Lung (tissue), 12 donors: ENCODE results near the gene BORCS6. TPM values are rescaled to one million over a fixed set of nuclear protein-coding genes. Genes with fewer than 3 reads are reported as not detected.

Experiments used
- ATAC-seq: fragments of 200-7000 bp; cut with Tn5 transposase; one replicate; pipeline ENCODE4 v1.9.1; 2020; ENCODE audit warnings: moderate number of reproducible peaks; ENCODE audit not compliant: insufficient read depth, low FRiP score
- DNase-seq, 3 donors: peaks; one replicate each; pipeline ENCODE4 v3.0.0-alpha.2; 2013 to 2017
- H3K27ac ChIP-seq, 2 donors: one replicate each; pipeline ENCODE4 v1.5.1; 2013; ENCODE audit warnings: mild to moderate bottlenecking in 2 of 2, moderate library complexity in 2 of 2, control low read depth in 1 of 2, inconsistent platforms in 1 of 2, low read depth in 1 of 2, low read length in 1 of 2
- H3K27me3 ChIP-seq, 3 donors: one replicate each; pipeline ENCODE4 v1.5.1; 2013; ENCODE audit warnings: low read length in 2 of 3; ENCODE audit not compliant: control insufficient read depth in 3 of 3, insufficient read depth in 3 of 3
- H3K36me3 ChIP-seq, 4 donors: one replicate each; pipeline ENCODE4 v1.5.1; 2013; ENCODE audit warnings: low read length in 4 of 4, mild to moderate bottlenecking in 1 of 4, moderate library complexity in 1 of 4; ENCODE audit not compliant: control insufficient read depth in 4 of 4, insufficient read depth in 4 of 4
- H3K4me1 ChIP-seq, 5 donors: one replicate each; pipeline ENCODE4 v1.5.1; 2013; ENCODE audit warnings: low read length in 5 of 5, mild to moderate bottlenecking in 2 of 5, moderate library complexity in 1 of 5; ENCODE audit not compliant: control insufficient read depth in 5 of 5, insufficient read depth in 5 of 5
- H3K4me3 ChIP-seq: one replicate; pipeline ENCODE4 v1.5.1; 2013; ENCODE audit warnings: mild to moderate bottlenecking, control low read depth, moderate library complexity
- H3K9ac ChIP-seq, 2 donors: one replicate each; pipeline ENCODE4 v1.5.1; 2013; ENCODE audit warnings: low read length in 2 of 2, control low read depth in 1 of 2; ENCODE audit not compliant: insufficient read depth in 1 of 2
- H3K9me3 ChIP-seq, 4 donors: one replicate each; pipeline ENCODE4 v1.5.1; 2013; ENCODE audit warnings: low read length in 3 of 4, mild to moderate bottlenecking in 1 of 4, moderate library complexity in 1 of 4; ENCODE audit not compliant: control insufficient read depth in 4 of 4, insufficient read depth in 3 of 4
- WGBS, 2 donors: extraction: QIAGEN DNeasy Blood & Tissue Kit; methylation state at CpG; one replicate each; pipeline ENCODE4 v1.1.7; 2013; 5-methylcytosine and 5-hydroxymethylcytosine counted together
- polyA plus RNA-seq, 2 donors: library from polyadenylated mRNA; stranded (reverse); fragments of 200-250 nt; gene quantifications; one replicate each; pipeline ENCODE4 v1.2.1, GENCODE V29; 2013
- total RNA-seq, 2 donors: library from RNA; depleted of rRNA in 1 of 2; stranded (reverse); fragments of >200 nt in 1 of 2; gene quantifications; one replicate each; pipeline ENCODE4 v1.2.1, GENCODE V29; 2014 to 2021
- TF ChIP-seq, protein P1 (sequence below): IDR thresholded peaks from 2 replicates; pipeline ENCODE4 v1.5.1; 2012; ENCODE audit warnings: mild to moderate bottlenecking; ENCODE audit errors: control extremely low read depth, extremely low read depth
- donor health status: control.
- donor health status: control.
- donor health status: Bipolar disorder and iron deficiency.
- donor health status: healthy.
- donor health status: DM: yes; HTN: yes; CAD: no.

Gene BORCS6
- total and polyA plus RNA-seq, 4 donors: 5.3 to 10.8 (median 8.0) TPM

DNA sequence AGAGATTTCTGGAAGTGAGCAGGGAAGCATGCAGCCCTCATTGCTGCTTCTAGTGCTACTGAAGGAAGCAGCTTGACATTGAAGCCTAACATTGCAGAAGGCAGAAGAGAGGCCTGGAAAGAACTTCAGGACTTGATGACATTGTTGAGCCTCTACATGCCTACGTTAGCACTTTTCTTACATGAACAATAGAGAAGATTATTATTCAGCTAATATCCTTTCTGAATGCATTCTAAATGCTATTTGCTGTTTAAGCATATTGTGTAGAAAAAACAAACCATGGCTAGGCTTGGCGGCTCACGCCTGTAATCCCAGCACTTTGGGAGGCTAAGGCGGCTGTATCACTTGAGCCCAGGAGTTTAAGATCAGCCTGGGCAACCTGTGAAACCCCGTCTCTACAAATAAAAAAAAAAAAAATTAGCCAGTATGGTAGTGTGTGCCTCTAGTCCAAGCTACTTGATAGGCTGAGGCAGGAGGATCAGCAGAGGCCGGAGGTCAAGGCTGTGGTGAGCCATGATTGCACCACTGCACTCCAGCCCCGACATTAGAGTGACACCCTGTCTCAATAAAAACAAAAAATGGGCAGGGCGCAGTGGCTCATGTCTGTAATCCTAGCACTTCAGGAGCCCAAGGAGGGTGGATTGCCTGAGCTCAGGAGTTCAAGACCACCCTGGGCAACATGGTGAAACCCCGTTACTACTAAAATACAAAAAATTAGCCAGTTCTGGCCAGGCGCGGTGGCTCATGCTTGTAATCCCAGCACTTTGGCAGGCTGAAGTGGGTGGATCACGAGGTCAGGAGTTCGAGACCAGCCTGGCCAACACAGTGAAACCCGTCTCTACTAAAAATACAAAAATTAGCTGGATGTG lies 22.6 kb upstream of the BORCS6 start:
- H3K4me1 ChIP-seq: peaks cover 0 to 17% (median 0%) of the 10 kb centered on the region in 5 donors
- H3K27ac ChIP-seq: no peak overlapping the region
- 86 to 87% methylated on average over 14 of the region's 14 CpGs for WGBS, 2 donors
- H3K27me3 ChIP-seq: peaks cover 0 to 2% (median 0%) of the 10 kb centered on the region in 3 donors
- no peak overlapping the region for H3K4me3 ChIP-seq
- no peaks in the 10 kb centered on the region for H3K36me3 ChIP-seq
- H3K9me3 ChIP-seq: no peaks in the 10 kb centered on the region
- DNase-seq: no peak
- no peak overlapping the region for H3K9ac ChIP-seq
- TF ChIP-seq, protein P1, sequence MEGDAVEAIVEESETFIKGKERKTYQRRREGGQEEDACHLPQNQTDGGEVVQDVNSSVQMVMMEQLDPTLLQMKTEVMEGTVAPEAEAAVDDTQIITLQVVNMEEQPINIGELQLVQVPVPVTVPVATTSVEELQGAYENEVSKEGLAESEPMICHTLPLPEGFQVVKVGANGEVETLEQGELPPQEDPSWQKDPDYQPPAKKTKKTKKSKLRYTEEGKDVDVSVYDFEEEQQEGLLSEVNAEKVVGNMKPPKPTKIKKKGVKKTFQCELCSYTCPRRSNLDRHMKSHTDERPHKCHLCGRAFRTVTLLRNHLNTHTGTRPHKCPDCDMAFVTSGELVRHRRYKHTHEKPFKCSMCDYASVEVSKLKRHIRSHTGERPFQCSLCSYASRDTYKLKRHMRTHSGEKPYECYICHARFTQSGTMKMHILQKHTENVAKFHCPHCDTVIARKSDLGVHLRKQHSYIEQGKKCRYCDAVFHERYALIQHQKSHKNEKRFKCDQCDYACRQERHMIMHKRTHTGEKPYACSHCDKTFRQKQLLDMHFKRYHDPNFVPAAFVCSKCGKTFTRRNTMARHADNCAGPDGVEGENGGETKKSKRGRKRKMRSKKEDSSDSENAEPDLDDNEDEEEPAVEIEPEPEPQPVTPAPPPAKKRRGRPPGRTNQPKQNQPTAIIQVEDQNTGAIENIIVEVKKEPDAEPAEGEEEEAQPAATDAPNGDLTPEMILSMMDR: no peak
- ATAC-seq: no peak

DNA sequence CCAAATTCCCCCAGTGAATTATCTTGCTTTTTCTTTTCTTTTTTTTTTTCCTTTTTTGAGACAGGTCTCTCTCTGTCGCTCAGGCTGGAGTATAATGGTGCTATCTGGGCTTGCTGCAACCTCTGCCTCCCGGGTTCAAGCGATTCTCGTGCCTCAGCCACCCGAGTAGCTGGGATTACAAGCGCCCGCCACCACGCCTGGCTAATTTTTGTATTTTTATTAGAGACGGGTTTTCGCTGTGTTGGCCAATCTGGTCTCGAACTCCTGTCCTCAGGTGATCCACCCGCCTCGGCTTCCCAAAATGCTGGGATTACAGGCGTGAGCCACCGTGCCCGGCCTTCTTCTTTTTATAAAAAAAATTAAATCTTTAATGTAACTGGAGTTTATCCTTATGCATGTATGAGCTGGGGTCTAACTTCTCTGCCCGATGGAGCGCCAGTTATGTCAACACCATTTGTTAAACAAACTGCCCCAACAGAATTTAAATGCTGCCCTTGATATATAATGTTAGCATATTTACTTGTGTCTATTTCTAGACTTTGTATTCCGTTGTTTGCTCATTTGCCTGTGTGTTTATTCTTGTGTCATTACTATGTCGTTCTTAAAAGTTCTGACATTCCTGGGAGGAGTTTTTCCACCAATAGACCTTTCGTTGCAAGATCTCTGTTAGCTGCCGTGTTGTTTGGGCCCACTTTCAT lies 20.9 kb upstream of the BORCS6 start:
- WGBS, 2 donors: 10 to 14% methylated on average over 22 of the region's 22 CpGs
- Histone ChIP-seq H3K27me3 (peaks cover 0 to 2% (median 0%) of the 10 kb centered on the region in 3 donors), H3K4me1 (peaks cover 0 to 17% (median 0%) of the 10 kb centered on the region in 5 donors), H3K9me3 (no peaks in the 10 kb centered on the region), H3K4me3 (no peak overlapping the region), H3K27ac (peak overlapping the region; percentile 41 to 61), H3K9ac (peak overlapping the region; percentile 55 to 95), H3K36me3 (no peaks in the 10 kb centered on the region)
- TF ChIP-seq, protein P1: no peak
- DNase-seq (peak in 1 of 3 donors; percentile 22), ATAC-seq (no peak)

GRCh38 chr17:8209907-8210760 lies 20.2 kb upstream of the BORCS6 start, which contains the start of gene AURKB:
TSS of gene AURKB (minus strand) at chr17:8210575. CDS start at chr17:8210224, 351 bp downstream.
- WGBS, 2 donors: 1 to 2% methylated on average over 43 to 46 of the region's 46 CpGs
- TF ChIP-seq, protein P1: no peak
- H3K4me1 ChIP-seq: peaks cover 0 to 17% (median 0%) of the 10 kb centered on the region in 5 donors
- no peaks in the 10 kb centered on the region for H3K9me3 ChIP-seq
- ATAC-seq (peak; percentile 92), DNase-seq (peak; percentile 97 to 99 (median 99))
- H3K36me3 ChIP-seq: no peaks in the 10 kb centered on the region
- peaks cover 0 to 2% (median 0%) of the 10 kb centered on the region in 3 donors for H3K27me3 ChIP-seq
- H3K4me3 ChIP-seq: peak within 1 kb of the TSS; percentile 12
- H3K27ac ChIP-seq: peak within 1 kb of the TSS; percentile 41 to 61
- peak within 1 kb of the TSS; percentile 55 to 95 for H3K9ac ChIP-seq
